GM19455 (cell line): Measurements from ENCODE around the gene IGFL1.
"Not testable (repeated sequence)": the region's sequence is repeated elsewhere in the genome, so short reads cannot be mapped to it uniquely, and the experiment has no call there.

ENCODE experiments used
- ATAC-seq: cut with Tn5 transposase; IDR thresholded peaks from one replicate; pipeline ENCODE4 v1.9.1; 2021; ENCODE audit not compliant: unreplicated experiment

IGFL1 gene

DNA sequence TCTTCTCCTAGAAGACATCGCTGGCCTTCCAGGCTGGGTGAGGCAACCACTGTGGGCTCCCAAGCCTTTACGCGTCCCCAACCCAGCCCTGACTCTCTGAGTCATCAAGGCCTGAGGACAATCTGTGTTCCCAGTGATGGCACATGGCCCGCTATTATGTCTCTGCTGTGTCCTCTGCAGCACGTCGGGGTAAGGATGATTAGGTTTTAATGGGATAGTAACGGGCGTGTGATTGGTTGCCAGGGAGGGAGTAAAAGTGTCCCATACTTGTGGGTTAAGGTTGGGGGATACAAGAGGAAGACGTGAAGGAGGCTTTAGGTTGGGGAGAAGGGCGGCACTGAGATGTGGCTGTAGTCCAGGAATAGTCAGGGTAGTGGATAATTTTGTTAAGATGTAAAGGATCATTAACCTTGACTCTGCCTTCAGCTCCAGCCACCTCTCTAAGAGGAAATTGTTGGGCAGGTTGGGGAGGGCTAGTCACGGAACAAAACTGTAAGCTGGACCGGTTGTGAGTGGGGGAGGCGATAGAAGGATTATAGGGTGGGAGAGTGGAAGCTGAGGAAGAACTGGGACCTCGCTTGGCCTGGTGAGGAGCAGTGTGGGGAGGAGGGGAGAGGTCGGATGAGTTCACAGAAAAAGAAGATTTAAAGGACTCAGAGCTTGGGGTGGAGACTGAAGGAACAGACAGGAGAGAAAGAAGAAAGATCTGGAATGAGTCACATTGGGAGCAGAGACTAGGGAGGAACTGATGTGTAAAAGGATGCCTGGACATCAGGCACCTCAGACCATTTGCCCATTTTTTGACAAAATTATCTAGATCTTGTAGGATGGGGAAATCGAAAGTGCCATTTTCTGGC, 27.9 kb upstream of the IGFL1 start:
- ATAC-seq = no peak

- no peak for ATAC-seq
Observed at GRCh38 chr19:46202426-46202825, 27.1 kb upstream of the IGFL1 start.

DNA sequence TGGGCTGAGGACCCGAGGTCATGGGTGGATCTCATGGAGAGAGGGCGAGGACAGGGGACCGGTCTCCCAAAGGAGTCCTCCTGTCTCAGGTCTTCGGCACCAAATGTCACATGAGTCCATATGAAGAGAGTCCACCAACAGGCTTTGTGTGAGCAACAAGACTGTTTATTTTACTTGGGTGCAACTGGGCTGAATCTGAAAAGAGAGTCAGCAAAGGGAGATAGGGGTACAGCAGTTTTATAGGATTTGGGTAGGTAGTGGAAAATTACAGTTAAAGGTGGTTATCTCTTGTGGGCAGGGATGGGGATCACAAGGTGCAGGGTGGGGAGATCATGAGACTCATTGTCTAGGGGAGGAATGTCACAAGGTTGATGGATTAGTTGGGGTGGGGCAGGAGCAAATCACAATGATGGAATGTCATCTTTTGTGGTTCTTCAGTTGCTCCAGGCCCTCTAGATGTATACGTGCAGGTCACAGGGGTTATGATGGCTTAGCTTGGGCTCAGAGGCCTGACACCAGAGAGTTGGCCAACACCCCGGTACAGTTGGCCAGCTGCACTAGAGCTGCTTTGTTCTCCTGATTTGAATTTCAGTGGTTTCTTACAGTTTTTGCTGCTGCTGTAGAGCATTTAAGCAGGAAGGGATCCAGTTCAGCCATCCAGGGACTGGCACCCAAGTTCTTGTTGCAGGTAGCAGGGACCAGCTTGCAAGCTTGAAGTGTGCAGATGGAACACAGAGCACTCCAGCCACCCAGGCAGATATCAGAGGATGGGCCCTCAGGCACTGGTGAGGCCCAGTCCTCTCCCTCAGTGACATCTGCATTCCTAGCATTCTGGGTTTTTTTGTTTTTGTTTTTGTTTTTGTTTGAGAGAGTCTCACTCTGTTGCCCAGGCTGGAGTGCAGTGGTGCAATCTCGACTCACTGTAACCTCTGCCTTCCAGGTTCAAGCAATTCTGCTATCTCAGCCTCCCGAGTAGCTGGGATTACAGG, 26.4 kb upstream of the IGFL1 start:
- no peak for ATAC-seq

DNA sequence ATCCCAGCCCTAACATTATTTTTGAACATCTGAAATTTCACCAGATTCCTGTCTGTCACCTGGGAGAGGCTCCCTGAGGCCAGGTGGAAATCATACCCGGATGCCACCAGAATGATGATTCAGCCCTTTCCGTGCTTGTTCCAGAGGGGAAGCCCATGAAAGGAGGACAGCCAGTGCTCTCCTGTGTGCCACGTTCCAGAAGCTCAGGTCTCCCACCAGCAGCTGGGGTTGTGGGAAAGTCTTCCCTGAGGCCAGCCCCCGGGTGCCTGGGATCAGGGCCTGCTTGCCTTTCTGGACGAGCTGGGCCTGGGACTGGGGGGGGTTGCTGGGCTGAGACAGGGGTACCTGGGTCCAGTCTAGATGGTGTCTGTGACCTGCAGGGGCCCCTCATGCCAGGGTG, 25.5 kb upstream of the IGFL1 start:
- ATAC-seq = no peak

DNA sequence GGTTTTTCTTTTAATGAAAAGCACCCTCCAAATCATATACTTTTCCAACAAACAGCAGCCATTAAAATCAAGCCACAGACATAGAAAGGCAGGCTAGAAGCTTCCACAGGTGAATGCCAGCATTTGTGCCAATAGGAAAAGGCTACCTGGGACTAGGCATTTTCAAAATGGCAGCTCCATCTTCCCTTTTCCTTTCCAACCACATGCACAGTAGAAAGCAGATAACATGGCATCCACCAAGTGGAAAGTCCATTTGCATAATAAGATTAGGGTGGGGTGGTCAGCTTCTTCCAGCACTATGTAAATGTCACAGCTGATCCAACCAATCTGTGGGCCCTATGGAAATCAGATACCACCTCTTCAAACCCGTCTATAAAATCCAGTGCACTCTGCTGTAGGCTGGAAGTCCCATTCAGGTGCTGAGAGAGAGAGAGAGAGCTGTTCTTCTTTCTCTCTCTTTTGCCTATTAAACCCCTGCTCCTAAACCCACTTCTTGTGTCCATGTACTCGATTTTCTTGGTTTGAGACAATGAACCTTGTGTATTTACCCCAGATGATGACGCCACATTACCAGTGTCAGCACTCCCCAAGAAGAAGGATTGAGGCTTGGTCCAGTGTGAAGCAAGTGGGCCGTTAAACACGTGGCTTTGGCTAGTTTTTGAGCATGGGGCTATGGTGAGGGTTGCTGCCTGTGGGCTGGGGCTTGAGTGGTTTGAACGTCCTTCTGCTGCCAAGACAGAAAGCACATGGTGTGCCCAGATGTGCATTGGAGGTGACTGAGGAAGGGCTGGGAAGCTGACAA, 24.2 kb upstream of the IGFL1 start:
- ATAC-seq = no peak

DNA sequence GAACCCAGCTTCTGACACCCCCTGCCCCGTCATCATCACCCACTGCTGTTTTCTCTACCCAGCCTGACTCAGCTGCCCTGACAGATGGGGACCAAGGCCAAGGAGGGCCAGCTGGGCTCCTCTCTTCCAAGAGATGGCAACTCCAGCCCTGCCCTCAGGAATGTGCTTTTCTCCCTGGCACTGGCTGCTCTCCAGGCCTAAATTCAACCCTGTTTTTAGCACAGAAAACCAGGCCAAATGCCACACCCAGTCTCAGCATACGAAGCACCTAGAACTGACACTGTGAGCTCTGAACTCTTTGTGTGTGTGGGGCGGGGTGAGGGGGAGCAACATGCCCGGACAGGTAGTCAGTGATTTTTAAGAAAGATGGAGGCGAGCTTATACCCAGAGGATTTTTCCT, 23.4 kb upstream of the IGFL1 start:
- ATAC-seq = no peak

DNA sequence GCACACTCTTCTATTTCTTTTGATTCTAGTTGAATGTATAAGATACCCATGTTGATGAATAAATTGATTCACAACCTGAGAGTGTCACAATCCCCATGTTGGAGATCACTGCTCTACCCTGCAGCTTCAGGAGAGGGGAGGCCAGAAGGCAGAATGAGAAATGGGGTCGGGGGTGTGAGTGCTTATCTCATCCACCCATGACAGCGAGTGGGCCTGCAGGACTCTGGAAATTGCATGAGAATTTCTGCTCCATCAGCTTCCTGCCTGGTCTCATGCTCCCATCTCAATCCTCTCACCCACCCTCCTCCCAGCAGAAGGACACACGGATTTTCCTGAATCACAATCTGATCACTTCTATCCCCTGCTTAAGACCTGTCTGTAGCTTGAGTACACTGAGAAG, 22.9 kb upstream of the IGFL1 start:
- ATAC-seq = no peak

DNA sequence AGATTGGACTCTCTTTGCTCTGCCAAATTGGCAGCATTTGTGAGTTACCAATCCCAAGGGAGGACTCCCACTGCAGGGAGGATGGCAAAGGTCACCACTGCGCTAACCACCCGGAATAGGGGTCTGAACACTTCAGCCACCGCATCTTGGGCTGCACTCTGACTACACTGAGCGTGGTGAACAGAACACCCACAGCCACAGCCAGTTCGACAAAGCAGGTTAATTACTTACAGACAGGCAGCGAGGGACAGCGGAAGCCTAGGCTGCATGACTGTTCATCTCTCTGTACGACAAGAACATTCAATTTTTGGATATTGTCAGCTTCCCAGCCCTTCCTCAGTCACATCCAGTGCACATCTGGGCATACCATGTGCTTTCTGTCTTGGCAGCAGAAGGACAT, 21.7 kb upstream of the IGFL1 start:
- not testable (repeated sequence) for ATAC-seq

DNA sequence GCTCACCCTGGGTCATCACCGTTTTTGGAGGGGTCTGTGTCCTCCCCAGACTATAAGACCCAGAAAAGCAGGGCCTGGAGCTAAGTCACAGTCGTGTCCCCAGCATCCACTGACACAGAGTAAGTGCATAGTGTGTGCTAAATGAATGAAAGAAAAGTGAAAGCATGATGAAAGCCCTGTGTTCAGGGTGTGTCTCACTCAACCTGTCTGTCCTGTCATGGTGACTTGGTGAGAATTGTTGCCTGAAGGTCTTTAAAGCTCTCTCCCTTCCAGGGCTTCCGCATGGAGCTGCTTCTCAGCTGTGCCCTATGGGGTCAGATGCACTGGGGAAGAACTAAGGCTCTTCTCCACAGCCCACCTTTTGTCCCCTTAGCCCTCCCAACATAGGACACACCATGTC, 20.5 kb upstream of the IGFL1 start:
- ATAC-seq = no peak

DNA sequence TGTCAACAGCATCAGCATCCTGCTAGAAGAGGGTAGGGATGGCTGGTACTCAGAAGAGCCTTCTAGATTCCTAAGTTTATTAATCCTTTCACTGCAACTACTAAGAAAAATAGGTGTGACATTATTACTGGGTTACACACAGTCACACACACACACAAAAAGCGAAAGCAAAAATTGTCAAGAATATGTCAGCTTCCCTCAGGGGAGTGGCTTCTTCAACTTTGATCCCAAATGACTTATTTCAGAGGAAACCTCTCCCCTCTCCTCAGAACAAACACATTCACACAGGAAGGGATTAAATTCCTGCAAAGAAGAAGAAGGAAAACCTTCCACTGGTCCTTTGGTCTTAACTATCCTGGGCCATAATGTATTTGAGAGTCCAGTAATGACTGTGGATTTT, 20.1 kb upstream of the IGFL1 start:
- no peak for ATAC-seq

DNA sequence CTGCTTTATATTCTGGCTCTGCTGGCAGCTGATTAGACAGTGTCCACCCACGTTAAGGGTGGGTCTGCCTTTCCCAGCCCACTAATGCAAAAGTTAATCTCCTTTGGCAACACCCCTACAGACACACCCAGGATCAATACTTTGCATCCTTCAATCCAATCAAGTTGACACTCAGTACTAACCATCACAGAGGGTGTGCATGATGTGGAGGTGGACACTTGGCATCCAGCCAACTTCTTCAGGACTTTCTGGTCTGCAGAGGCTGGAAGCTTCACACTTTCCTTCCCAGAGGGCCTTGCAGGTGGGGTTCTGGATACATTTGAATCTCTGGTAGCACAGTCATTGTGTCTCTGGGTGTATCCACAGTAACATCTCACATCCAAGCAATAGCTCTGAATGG, 18.9 kb upstream of the IGFL1 start:
- no peak for ATAC-seq

- no peak for ATAC-seq
Observed at GRCh38 chr19:46211201-46211881, 18.2 kb upstream of the IGFL1 start.

- not testable (repeated sequence) for ATAC-seq
Observed at GRCh38 chr19:46212592-46212991, 16.9 kb upstream of the IGFL1 start.

DNA sequence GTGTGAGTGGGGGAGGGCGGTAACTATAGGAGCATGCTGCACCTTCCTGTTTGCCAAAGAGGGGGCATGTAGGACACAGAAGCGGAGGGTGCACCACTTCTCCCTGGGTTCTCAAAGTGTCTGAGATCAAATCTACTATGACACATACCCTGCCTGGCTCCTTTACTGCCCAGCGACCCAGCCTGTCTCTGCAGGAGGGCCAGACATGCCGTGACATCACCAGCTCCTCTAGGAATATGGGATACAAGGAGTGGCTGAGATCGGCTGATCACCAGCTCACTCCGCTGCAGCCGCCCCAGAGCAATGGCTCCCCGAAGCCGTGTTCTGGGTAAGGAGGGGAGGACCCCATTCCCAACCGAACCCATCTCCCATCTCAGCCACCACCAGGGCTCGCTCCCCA, 16.4 kb upstream of the IGFL1 start:
- no peak for ATAC-seq

GRCh38 chr19:46213806-46214205, 15.7 kb upstream of the IGFL1 start:
- no peak for ATAC-seq

DNA sequence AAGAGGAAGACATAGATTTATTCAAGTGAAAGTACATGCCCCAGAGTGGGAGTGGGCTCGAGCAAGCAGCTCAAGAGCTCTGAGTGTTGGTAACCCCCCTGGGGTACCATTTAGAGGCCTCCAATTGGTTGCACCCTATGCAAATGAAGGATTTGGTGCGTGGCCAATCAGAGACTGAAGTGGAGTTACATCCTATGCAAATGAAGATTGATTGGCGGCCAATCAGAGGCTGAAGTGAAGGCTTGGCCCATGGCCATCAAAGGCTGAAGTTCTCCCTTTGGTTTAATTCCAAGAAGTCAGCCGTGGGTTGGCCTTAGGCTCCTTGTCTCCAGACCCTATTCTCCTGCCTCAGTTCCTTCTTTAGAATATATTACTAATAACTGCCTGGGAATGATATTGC, 12.9 kb upstream of the IGFL1 start:
- no peak for ATAC-seq

GRCh38 chr19:46217476-46217875, 12.1 kb upstream of the IGFL1 start:
- ATAC-seq = no peak

- ATAC-seq = no peak
Observed at GRCh38 chr19:46218160-46218559, 11.4 kb upstream of the IGFL1 start.

DNA sequence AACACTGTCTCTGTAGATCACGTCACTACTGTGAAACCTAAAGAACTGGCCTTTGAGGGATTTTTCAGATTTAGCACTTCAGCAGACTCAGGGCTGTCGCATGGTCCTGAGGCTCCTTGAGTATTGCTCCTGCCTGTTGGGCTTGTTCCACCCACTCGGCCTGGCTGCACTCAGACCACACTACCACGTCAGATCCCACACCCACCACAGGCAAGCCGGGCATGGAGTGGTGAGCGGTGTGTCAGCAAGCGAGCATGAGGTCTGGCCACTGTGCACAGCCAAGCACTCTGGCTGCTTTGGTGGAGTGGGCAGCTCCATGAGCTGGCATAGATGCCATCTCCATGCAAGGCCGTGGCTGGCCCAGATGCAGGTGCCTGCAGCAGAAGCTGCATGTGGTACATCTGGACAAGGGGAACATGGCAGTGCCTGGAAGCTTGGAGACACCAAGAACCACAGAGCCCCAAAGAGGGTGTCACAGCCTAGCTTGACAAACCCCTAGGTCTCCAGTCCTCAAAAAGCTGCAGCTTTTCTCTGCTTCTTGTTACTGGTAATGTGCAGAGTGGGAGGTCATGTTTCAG, 9.4 kb upstream of the IGFL1 start:
- no peak for ATAC-seq

DNA sequence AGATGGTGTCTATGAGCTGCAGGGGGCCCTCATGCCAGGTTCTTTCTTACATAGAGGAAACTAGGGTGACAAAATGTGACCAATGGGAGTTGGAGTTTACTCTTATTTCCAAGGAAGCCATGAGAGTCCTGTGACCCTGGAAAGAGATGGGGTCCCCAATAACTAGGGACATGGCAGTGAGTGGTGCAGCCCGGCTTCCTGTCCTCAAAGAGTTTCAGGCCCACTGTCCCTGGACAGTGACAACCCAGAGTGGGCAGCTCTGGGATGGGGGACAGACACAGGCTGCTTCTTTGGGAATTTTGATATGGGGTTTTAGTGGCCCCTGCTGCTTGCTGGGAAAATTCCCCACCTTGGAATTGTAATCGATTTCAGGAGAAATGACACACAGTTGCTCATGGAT, 8.4 kb upstream of the IGFL1 start:
- ATAC-seq = no peak
